ENCODE data around the gene CDPF1.

GRCh38 chr22:46195487-46196165 is 54.5 kb downstream of the CDPF1 start:
- TF ChIP-seq CTCF (IDR thresholded peaks at IDR 0.05 in 8 of 11, conservative IDR thresholded peaks at IDR 0.05 in 3 of 11) (no peak), POLR2A (IDR thresholded peaks at IDR 0.05) (no peak), POLR2AphosphoS5 (IDR thresholded peaks at IDR 0.05) (no peak)
